GM12864 (cell line): ENCODE results near the gene AP1AR.
"Not testable (repeated sequence)": the region's sequence is repeated elsewhere in the genome, so short reads cannot be mapped to it uniquely, and the experiment has no call there.

Source experiments
- DNase-seq: peaks from one replicate; pipeline ENCODE4 v3.0.0-alpha.2; 2011; ENCODE audit warnings: low read depth
- H3K4me3 ChIP-seq: 2 replicates; pipeline ENCODE4 v1.5.1; 2011; ENCODE audit warnings: mild to moderate bottlenecking, low read depth, low read length, control low read depth
- CTCF ChIP-seq: IDR thresholded peaks from 2 replicates; pipeline ENCODE4 v1.5.1; 2011; ENCODE audit warnings: low read depth, mild to moderate bottlenecking, moderate library complexity, low read length, control low read depth, inconsistent platforms; ENCODE audit errors: missing control alignments

The AP1AR gene

GRCh38 chr4:112279025-112279881 is 47.7 kb downstream of the AP1AR start:
- peak overlapping the region; percentile 82 for H3K4me3 ChIP-seq
- peak; percentile 74 for DNase-seq
- TF ChIP-seq CTCF, result no peak

GRCh38 chr4:112279882-112280315 is 48.3 kb downstream of the AP1AR start:
- no peak for TF ChIP-seq CTCF
- no peak for DNase-seq
- H3K4me3 ChIP-seq, result peak overlapping the region; percentile 82

DNA sequence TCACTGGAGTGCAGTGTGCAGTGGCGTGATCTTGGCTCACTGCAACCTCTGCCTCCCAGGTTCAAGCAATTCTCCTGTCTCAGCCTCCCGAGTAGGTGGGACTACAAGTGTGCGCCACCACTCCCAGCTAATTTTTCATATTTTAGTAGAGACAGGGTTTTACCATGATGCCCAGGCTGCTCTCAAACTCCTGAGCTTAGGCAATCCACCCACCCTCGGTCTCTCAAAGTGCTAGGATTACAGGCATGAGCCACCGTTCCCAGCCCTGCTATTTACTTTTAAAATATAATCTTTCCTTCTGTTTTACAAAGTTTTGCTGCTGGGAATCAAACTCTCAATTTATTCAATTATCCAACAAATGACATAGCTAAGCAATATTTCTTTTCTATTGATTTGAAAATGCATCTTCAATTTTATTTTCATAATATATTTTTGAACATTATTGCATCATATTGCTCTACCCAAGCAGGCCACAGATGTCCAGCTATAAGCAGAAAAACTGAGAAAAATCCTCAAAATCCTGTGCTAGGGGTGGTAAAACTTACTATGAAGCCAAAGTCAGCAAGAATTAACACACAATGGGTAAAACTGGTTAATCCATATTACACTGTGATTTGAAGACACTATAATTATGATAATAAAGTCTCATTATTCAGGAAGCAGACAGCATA is 48.9 kb downstream of the AP1AR start:
- DNase-seq, result no peak
- TF ChIP-seq CTCF, result no peak
- H3K4me3 ChIP-seq, result peak overlapping the region; percentile 82

DNA sequence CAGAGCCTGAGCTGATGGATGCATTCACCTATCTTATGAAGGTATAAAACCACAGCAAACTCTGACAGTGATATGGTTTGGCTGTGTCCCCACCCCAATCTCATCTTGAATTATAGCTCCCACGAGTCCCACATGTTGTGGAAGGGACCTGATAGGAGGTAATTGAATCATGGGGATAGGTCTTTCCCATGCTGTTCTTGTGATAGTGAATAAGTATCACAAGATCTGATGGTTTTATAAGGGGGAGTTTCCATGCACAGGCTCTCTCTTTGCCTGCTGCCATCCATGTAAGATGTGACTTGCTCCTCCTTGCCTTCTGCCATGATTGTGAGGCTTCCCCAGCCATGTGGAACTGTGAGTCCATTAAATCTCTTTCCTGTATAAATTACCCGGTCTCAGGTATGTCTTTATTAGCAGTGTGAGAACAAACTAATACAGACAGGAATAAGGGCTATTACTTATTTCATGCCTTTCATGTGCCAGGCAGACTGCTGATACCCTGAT is 50.4 kb downstream of the AP1AR start:
- H3K4me3 ChIP-seq, result peak overlapping the region; percentile 82
- DNase-seq, result not testable (repeated sequence)

DNA sequence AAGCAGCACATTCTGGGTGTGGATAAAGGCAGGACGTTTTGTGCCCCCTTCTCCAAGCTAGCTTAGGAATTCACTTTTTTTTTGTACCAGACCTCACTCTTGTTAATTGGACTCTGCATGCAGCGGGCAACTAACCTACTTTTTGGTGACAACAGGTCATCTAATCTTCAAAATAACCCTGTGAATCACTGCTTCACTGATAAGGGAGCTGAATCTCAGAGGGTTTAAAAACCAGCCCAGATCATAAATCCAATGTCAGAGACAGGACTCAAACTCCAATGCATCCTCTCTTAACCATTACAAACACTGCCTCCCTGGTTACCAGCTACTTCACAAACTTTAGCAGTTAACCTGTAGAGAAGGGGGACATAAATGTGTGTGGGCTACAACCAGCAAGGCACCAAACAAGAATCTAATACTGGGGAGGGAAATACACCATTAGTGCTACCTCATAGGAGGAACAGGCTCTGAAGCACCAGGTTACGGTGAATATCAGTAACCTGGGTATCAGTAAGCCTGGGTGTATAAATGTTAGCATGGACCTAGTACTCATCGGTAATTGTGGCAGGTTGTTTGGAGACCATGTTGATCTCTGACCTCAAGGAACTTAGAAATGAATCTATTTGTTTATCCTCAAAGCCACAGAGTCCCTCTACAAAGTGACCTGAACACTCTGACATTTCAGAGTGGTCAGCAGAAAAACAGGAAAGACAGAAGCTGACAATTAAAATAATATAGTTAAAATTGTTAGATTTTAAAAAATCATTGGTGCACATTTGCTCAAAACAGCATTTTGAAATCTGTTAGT is 51.5 kb downstream of the AP1AR start:
- peak overlapping the region; percentile 82 for H3K4me3 ChIP-seq
- no peak for DNase-seq
- no peak for TF ChIP-seq CTCF

GRCh38 chr4:112284166-112284565 is 52.6 kb downstream of the AP1AR start:
- no peak for DNase-seq
- H3K4me3 ChIP-seq, result peak overlapping the region; percentile 82
- TF ChIP-seq CTCF, result no peak
